ENCODE results near the gene CES4A.
A peak's percentile ranks its signal among the peaks of the same experiment; 100 is the strongest.
"Not testable (repeated sequence)": the region's sequence is repeated elsewhere in the genome, so short reads cannot be mapped to it uniquely, and the experiment has no call there.

CES4A gene

GRCh38 chr16:66948134-66948836 is 40.1 kb upstream of the CES4A start:
- Histone ChIP-seq H3K36me3 (ENCODE audit: control insufficient read depth, insufficient read depth, low read length) (peaks cover 8% of the 10 kb centered on the region), H3K27ac (ENCODE audit: low read depth, low read length) (no peak overlapping the region), H3K4me3 (ENCODE audit: low read depth, low read length) (peak overlapping the region; percentile 50), H3K27me3 (ENCODE audit: control insufficient read depth, insufficient read depth, low read length) (peaks cover 33% of the 10 kb centered on the region), H3K4me1 (ENCODE audit: control insufficient read depth, insufficient read depth, low read length) (no peaks in the 10 kb centered on the region), H3K9ac (ENCODE audit: low read length) (no peak overlapping the region), H3K9me3 (ENCODE audit: control insufficient read depth, insufficient read depth, low read depth, low read length) (peaks cover 10% of the 10 kb centered on the region)

DNA sequence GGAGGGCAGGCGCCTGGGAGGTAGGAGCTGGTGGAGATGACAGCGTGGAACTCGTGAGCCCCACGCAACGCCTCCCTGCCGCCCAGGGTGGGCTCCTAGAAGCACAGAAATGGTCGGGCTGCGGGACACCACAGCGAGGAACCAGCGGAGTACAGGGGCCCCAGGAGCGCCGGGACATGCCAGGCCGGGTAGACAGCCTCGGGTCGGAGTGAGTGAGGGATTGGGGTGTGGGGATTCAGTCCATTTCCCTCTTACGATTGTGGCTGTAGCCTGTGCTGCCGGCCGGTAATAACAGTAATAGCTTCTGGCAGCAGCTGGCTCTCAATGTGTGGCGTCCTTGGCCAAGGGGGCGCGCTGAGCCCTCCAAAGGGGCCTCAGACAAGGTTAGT is 39.6 kb upstream of the CES4A start:
- peaks cover 33% of the 10 kb centered on the region for H3K27me3 ChIP-seq (ENCODE audit: control insufficient read depth, insufficient read depth, low read length)
- peaks cover 10% of the 10 kb centered on the region for H3K9me3 ChIP-seq (ENCODE audit: control insufficient read depth, insufficient read depth, low read depth, low read length)
- H3K27ac ChIP-seq (ENCODE audit: low read depth, low read length): no peak overlapping the region
- H3K4me3 ChIP-seq (ENCODE audit: low read depth, low read length): peak overlapping the region; percentile 50; the same call in 1 of the 2 replicates
- peaks cover 2% of the 10 kb centered on the region for H3K36me3 ChIP-seq (ENCODE audit: control insufficient read depth, insufficient read depth, low read length)
- no peak overlapping the region for H3K9ac ChIP-seq (ENCODE audit: low read length)
- H3K4me1 ChIP-seq (ENCODE audit: control insufficient read depth, insufficient read depth, low read length): no peaks in the 10 kb centered on the region

DNA sequence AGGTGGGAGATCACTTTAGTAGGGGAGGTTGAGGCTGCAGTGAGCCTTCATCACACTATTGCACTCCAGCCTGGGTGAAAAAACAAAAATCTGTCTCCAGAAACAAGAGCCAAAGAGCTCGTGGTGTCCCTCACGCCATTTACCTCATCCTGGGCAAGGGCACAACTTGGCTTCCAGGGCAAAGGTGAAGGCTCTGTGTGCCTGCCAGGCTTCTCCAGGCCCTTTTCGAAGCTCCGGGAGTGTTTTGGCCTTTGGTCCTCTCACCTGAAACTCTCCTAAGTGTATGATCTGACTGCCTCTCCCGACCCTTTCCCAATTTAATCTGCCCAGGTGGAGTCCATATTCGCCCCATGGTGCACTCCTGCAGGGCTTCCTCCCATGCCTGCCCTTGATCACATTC is 38.9 kb upstream of the CES4A start:
- Histone ChIP-seq H3K36me3 (ENCODE audit: control insufficient read depth, insufficient read depth, low read length) (no peaks in the 10 kb centered on the region), H3K4me3 (ENCODE audit: low read depth, low read length) (no peak overlapping the region), H3K9ac (ENCODE audit: low read length) (no peak overlapping the region), H3K27ac (ENCODE audit: low read depth, low read length) (no peak overlapping the region), H3K4me1 (ENCODE audit: control insufficient read depth, insufficient read depth, low read length) (no peaks in the 10 kb centered on the region), H3K9me3 (ENCODE audit: control insufficient read depth, insufficient read depth, low read depth, low read length) (peaks cover 10% of the 10 kb centered on the region), H3K27me3 (ENCODE audit: control insufficient read depth, insufficient read depth, low read length) (peaks cover 33% of the 10 kb centered on the region)

GRCh38 chr16:66950437-66950836 is 38.0 kb upstream of the CES4A start:
- Histone ChIP-seq H3K4me3 (ENCODE audit: low read depth, low read length) (no peak overlapping the region), H3K27me3 (ENCODE audit: control insufficient read depth, insufficient read depth, low read length) (peaks cover 33% of the 10 kb centered on the region), H3K9ac (ENCODE audit: low read length) (no peak overlapping the region), H3K36me3 (ENCODE audit: control insufficient read depth, insufficient read depth, low read length) (no peaks in the 10 kb centered on the region), H3K4me1 (ENCODE audit: control insufficient read depth, insufficient read depth, low read length) (no peaks in the 10 kb centered on the region), H3K9me3 (ENCODE audit: control insufficient read depth, insufficient read depth, low read depth, low read length) (peaks cover 10% of the 10 kb centered on the region), H3K27ac (ENCODE audit: low read depth, low read length) (no peak overlapping the region)

- no peak overlapping the region for H3K27ac ChIP-seq (ENCODE audit: low read depth, low read length)
- H3K9ac ChIP-seq (ENCODE audit: low read length): no peak overlapping the region
- H3K36me3 ChIP-seq (ENCODE audit: control insufficient read depth, insufficient read depth, low read length): no peaks in the 10 kb centered on the region
- H3K4me1 ChIP-seq (ENCODE audit: control insufficient read depth, insufficient read depth, low read length): no peaks in the 10 kb centered on the region
- H3K27me3 ChIP-seq (ENCODE audit: control insufficient read depth, insufficient read depth, low read length): peaks cover 33% of the 10 kb centered on the region
- H3K9me3 ChIP-seq (ENCODE audit: control insufficient read depth, insufficient read depth, low read depth, low read length): peaks cover 10% of the 10 kb centered on the region
- no peak overlapping the region for H3K4me3 ChIP-seq (ENCODE audit: low read depth, low read length)
Observed at GRCh38 chr16:66950971-66951790, 37.2 kb upstream of the CES4A start.

DNA sequence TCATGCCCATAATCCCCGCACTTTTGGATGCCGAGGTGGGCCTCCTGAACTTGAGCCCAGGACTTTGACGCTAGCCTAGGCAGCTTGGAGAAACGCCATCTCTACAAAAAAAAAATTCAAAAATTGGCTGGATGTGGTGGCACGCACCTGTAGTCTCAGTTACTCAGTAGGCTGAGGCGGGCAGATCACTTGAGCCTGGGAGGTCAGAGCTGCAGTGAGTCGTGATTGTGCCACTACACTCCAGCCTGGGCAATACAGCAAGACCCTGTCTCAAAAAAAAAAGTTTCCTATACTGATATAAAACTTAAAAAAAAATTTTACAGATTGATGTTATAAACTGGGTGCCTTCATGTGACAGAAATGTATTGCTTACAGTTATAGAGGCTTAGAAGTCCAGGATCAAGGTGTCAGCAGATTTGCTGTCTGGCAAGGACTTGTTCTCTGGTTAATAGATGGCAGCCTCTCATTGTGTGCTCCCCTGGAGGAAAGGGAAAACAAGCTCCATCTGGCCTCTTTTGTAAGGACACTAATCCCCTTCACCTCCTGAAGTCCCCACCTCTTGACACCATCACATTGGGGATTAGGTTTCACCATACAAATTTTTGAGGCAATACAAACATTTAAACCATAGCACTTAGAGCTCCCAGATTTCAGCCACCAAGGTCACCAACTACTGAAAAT is 35.8 kb upstream of the CES4A start:
- Histone ChIP-seq H3K9me3 (ENCODE audit: control insufficient read depth, insufficient read depth, low read depth, low read length) (peaks cover 10% of the 10 kb centered on the region), H3K36me3 (ENCODE audit: control insufficient read depth, insufficient read depth, low read length) (no peaks in the 10 kb centered on the region), H3K27ac (ENCODE audit: low read depth, low read length) (no peak overlapping the region), H3K9ac (ENCODE audit: low read length) (no peak overlapping the region), H3K27me3 (ENCODE audit: control insufficient read depth, insufficient read depth, low read length) (peaks cover 29% of the 10 kb centered on the region), H3K4me1 (ENCODE audit: control insufficient read depth, insufficient read depth, low read length) (no peaks in the 10 kb centered on the region), H3K4me3 (ENCODE audit: low read depth, low read length) (no peak overlapping the region)

GRCh38 chr16:66953462-66954096 is 34.8 kb upstream of the CES4A start:
- H3K27ac ChIP-seq (ENCODE audit: low read depth, low read length): no peak overlapping the region
- H3K36me3 ChIP-seq (ENCODE audit: control insufficient read depth, insufficient read depth, low read length): no peaks in the 10 kb centered on the region
- no peak overlapping the region for H3K9ac ChIP-seq (ENCODE audit: low read length)
- no peaks in the 10 kb centered on the region for H3K4me1 ChIP-seq (ENCODE audit: control insufficient read depth, insufficient read depth, low read length)
- no peak overlapping the region for H3K4me3 ChIP-seq (ENCODE audit: low read depth, low read length)
- H3K27me3 ChIP-seq (ENCODE audit: control insufficient read depth, insufficient read depth, low read length): peaks cover 19% of the 10 kb centered on the region
- peaks cover 10% of the 10 kb centered on the region for H3K9me3 ChIP-seq (ENCODE audit: control insufficient read depth, insufficient read depth, low read depth, low read length)

- H3K9ac ChIP-seq (ENCODE audit: low read length): no peak overlapping the region
- no peak overlapping the region for H3K27ac ChIP-seq (ENCODE audit: low read depth, low read length)
- no peak overlapping the region for H3K4me3 ChIP-seq (ENCODE audit: low read depth, low read length)
- H3K36me3 ChIP-seq (ENCODE audit: control insufficient read depth, insufficient read depth, low read length): no peaks in the 10 kb centered on the region
- H3K27me3 ChIP-seq (ENCODE audit: control insufficient read depth, insufficient read depth, low read length): peaks cover 13% of the 10 kb centered on the region
- peaks cover 10% of the 10 kb centered on the region for H3K9me3 ChIP-seq (ENCODE audit: control insufficient read depth, insufficient read depth, low read depth, low read length)
- no peaks in the 10 kb centered on the region for H3K4me1 ChIP-seq (ENCODE audit: control insufficient read depth, insufficient read depth, low read length)
Observed at GRCh38 chr16:66954097-66954659, 34.2 kb upstream of the CES4A start.

- not testable (repeated sequence) for H3K27me3 ChIP-seq (ENCODE audit: control insufficient read depth, insufficient read depth, low read length); H3K9me3 ChIP-seq (ENCODE audit: control insufficient read depth, insufficient read depth, low read depth, low read length); H3K4me1 ChIP-seq (ENCODE audit: control insufficient read depth, insufficient read depth, low read length); H3K36me3 ChIP-seq (ENCODE audit: control insufficient read depth, insufficient read depth, low read length); H3K4me3 ChIP-seq (ENCODE audit: low read depth, low read length); H3K9ac ChIP-seq (ENCODE audit: low read length); H3K27ac ChIP-seq (ENCODE audit: low read depth, low read length)
Observed at GRCh38 chr16:66955363-66956153, 32.8 kb upstream of the CES4A start.

GRCh38 chr16:66956154-66956457 is 32.3 kb upstream of the CES4A start:
- H3K4me3 ChIP-seq (ENCODE audit: low read depth, low read length); H3K9me3 ChIP-seq (ENCODE audit: control insufficient read depth, insufficient read depth, low read depth, low read length); H3K36me3 ChIP-seq (ENCODE audit: control insufficient read depth, insufficient read depth, low read length); H3K4me1 ChIP-seq (ENCODE audit: control insufficient read depth, insufficient read depth, low read length); H3K9ac ChIP-seq (ENCODE audit: low read length); H3K27ac ChIP-seq (ENCODE audit: low read depth, low read length); H3K27me3 ChIP-seq (ENCODE audit: control insufficient read depth, insufficient read depth, low read length): not testable (repeated sequence)
